HCEC 1CT (cell line): ENCODE measurements around the gene CFAP73.

ENCODE experiments used
- DNase-seq: peaks from one replicate; pipeline ENCODE4 v3.0.0-alpha.2; 2017

CFAP73 gene

GRCh38 chr12:113149361-113150150 lies at the start of gene CFAP73:
TSS of gene CFAP73 (plus strand) at chr12:113149724. CDS start at chr12:113149858, 134 bp downstream.
- peak; percentile 55 for DNase-seq

- no peak for DNase-seq
These were observed 49.8 kb upstream of the CFAP73 start for GRCh38 chr12:113099764-113100163.

GRCh38 chr12:113101751-113102150 lies 47.8 kb upstream of the CFAP73 start:
- DNase-seq, result no peak

GRCh38 chr12:113102811-113103210 lies 46.7 kb upstream of the CFAP73 start:
- DNase-seq, result no peak

GRCh38 chr12:113103756-113104450 lies 45.6 kb upstream of the CFAP73 start:
- DNase-seq, result no peak

- no peak for DNase-seq
These were observed 44.5 kb upstream of the CFAP73 start for GRCh38 chr12:113104953-113105510.

- no peak for DNase-seq
These were observed 43.8 kb upstream of the CFAP73 start for GRCh38 chr12:113105606-113106271.

- no peak for DNase-seq
These were observed 43.2 kb upstream of the CFAP73 start for GRCh38 chr12:113106361-113106760.

- DNase-seq, result no peak
These were observed 41.2 kb upstream of the CFAP73 start for GRCh38 chr12:113108308-113108707.

GRCh38 chr12:113109360-113109759 lies 40.2 kb upstream of the CFAP73 start:
- no peak for DNase-seq

GRCh38 chr12:113109872-113110599 lies 39.5 kb upstream of the CFAP73 start:
- DNase-seq, result no peak

- DNase-seq, result no peak
These were observed 38.3 kb upstream of the CFAP73 start for GRCh38 chr12:113111247-113111646.

- DNase-seq, result no peak
These were observed 37.3 kb upstream of the CFAP73 start for GRCh38 chr12:113112043-113112899.

GRCh38 chr12:113113397-113113796 lies 36.1 kb upstream of the CFAP73 start:
- no peak for DNase-seq

- no peak for DNase-seq
These were observed 34.9 kb upstream of the CFAP73 start for GRCh38 chr12:113114447-113115178.

GRCh38 chr12:113115455-113116126 lies 33.9 kb upstream of the CFAP73 start:
- DNase-seq, result no peak

GRCh38 chr12:113116875-113117274 lies 32.6 kb upstream of the CFAP73 start:
- no peak for DNase-seq

GRCh38 chr12:113117684-113118083 lies 31.8 kb upstream of the CFAP73 start:
- peak; percentile 63 for DNase-seq

GRCh38 chr12:113118142-113118541 lies 31.4 kb upstream of the CFAP73 start:
- DNase-seq, result no peak

GRCh38 chr12:113119980-113120669 lies 29.4 kb upstream of the CFAP73 start:
- DNase-seq, result no peak
